Epithelial cell of prostate (primary cell): ENCODE results near the gene MIPOL1.
A peak's percentile ranks its signal among the peaks of the same experiment; 100 is the strongest.
"Not testable (repeated sequence)": the region's sequence is repeated elsewhere in the genome, so short reads cannot be mapped to it uniquely, and the experiment has no call there.

Experiments
- DNase-seq: peaks from one replicate; pipeline ENCODE4 v3.0.0-alpha.2; 2011; ENCODE audit warnings: low read depth, low spot score
- H3K27ac ChIP-seq: fragments of 450-650 bp; 2 replicates; pipeline ENCODE4 v1.5.1; 2017; ENCODE audit warnings: mild to moderate bottlenecking

The MIPOL1 gene, protein sequence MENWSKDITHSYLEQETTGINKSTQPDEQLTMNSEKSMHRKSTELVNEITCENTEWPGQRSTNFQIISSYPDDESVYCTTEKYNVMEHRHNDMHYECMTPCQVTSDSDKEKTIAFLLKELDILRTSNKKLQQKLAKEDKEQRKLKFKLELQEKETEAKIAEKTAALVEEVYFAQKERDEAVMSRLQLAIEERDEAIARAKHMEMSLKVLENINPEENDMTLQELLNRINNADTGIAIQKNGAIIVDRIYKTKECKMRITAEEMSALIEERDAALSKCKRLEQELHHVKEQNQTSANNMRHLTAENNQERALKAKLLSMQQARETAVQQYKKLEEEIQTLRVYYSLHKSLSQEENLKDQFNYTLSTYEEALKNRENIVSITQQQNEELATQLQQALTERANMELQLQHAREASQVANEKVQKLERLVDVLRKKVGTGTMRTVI

DNA sequence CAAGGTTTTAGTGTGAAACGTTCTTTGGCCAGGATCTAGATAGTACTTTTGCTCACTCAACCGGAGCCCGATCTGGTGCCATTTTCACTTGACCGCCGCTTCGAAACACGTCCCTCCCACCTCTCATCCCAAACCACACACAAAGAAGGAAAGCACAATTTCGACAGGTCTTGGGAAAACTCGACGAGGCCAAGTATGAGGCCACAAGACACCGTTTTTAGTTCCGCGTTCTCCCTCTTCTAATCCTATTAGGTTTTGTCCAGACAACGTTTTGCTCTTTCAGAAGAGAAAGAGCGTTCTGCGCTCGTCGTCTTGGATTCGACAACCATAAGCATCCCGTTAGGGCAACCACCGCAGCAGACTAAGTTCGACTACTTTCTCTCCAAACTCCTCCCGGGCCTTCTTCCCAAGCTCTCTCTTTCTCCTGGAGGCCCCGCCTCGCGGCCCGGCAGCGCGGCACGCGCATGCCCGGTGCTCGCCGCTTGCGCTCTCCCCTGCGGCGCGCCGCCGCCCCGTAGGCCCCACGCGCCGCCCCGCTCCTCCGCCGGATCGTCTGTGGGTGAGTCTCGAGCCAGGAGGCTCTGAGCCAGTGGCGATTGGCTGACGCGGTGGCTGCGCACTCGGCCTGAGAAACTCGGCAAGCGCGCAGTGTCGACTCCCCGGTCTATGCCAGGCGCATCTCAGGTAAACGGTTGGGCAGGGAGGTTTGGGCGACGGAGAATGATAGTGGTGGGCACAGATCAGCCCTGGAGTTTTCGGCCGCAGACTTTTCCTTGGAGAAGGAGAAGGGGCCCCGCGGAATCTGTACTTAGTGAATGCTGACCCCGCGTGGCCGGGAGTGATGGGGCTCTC, at the start of gene MIPOL1:
MIPOL1 (plus strand) TSS at position 517 of the 852 bp plus-strand sequence. CDS start 49,952 bp downstream, outside the sequence.
- peak; percentile 50 for DNase-seq
- peak within 1 kb of the TSS; percentile 88 for H3K27ac ChIP-seq

GRCh38 chr14:37150414-37150813, 47.3 kb upstream of the MIPOL1 start:
- no peak for DNase-seq
- H3K27ac ChIP-seq: no peak overlapping the region

GRCh38 chr14:37153005-37153404, 44.7 kb upstream of the MIPOL1 start:
- DNase-seq: no peak

GRCh38 chr14:37153483-37153882, 44.3 kb upstream of the MIPOL1 start:
- H3K27ac ChIP-seq: no peak overlapping the region
- no peak for DNase-seq

More at GRCh38 chr14:37153005-37153404, 44.7 kb upstream of the MIPOL1 start:
- H3K27ac ChIP-seq: no peak overlapping the region

DNA sequence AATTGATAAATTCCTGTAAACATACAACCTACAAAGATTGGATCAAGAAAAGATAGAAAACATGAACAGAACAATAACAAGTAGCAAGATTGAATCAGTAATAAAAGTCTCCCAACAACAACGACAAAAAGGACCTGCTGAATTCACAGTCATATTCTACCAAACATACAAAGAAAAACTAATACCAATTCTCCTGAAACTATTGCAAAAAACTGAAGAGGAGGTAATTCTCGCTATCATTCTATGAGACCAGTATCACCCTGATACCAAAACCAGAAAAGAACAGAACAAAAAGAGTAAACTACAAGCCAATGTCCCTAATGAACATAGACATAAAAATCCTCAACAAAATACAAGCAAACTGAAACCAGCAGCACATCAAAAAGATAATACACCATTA, 39.8 kb upstream of the MIPOL1 start:
- no peak overlapping the region for H3K27ac ChIP-seq
- DNase-seq: no peak

DNA sequence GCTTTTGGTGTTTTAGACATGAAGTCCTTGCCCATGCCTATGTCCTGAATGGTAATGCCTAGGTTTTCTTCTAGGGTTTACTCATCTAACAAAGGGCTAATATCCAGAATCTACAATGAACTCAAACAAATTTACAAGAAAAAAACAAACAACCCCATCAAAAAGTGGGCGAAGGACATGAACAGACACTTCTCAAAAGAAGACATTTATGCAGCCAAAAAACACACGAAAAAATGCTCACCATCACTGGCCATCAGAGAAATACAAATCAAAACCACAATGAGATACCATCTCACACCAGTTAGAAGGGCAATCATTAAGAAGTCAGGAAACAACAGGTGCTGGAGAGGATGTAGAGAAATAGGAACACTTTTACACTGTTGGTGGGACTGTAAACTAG, 35.4 kb upstream of the MIPOL1 start:
- not testable (repeated sequence) for H3K27ac ChIP-seq, DNase-seq

- DNase-seq: no peak
- no peak overlapping the region for H3K27ac ChIP-seq
Observed at GRCh38 chr14:37165794-37166193, 31.9 kb upstream of the MIPOL1 start.

DNA sequence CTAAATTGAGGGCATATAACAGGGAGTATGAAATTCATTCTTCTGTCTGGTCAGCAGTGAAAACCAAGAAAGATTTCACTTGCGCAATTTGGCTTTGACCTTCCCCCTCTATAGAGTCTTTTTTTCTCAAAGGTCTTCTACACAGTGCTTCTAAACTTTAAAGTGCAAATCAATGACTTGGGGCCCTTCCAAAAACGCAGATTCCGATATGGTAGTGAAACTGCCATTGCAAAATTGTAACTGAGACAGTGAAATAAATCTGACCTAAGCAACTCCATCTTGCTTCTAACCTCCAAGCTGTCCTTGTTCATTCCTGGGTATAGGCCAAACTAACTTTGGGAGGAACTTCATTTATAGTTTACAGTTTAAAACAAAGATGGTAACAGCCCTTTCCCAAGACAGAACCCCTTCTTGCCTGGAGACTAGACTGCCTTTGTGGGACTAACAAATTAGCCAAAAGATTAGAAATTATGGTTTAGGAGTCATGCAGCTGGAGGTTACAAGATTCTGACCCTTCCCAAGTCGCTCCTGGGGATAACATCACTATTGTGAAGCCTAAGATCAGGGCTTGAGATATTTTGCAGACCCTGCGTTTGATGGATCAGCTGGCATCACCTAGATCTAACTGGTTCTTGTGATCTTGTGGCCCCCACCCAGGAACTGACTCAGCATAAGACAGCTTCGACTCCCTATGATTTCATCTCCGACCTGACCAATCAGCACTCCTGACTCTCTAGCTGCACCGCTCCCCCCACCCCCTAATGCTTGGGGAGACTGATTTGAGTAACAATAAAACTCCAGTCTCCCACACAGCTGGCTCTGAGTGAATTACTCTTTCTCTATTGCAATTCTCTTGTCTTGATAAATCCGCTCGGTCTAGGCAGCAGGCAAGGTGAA, 30.3 kb upstream of the MIPOL1 start:
- H3K27ac ChIP-seq: no peak overlapping the region
- no peak for DNase-seq

- no peak overlapping the region for H3K27ac ChIP-seq
- no peak for DNase-seq
Observed at GRCh38 chr14:37168721-37169120, 29.0 kb upstream of the MIPOL1 start.

- H3K27ac ChIP-seq: no peak overlapping the region
- DNase-seq: no peak
Observed at GRCh38 chr14:37170237-37170636, 27.5 kb upstream of the MIPOL1 start.

DNA sequence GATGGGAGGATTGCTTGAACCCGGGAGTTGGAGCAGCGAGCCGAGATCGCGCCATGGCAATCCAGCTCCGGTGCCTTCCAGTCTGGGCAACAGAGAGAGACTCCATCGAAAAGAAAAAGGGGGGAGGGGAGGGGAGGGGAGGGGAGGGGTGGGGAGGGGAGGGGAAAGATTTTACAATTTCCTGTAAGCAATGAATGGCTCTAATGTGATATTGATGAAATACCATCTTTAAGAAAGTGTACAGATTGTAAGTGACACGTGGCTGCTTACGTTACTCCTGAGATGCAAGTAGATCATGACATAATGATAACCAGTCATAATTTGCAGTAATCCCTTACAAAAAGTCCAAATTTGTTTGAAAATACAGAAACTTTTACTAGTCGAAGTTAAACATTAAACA, 26.7 kb upstream of the MIPOL1 start:
- no peak overlapping the region for H3K27ac ChIP-seq
- no peak for DNase-seq

GRCh38 chr14:37171678-37172023, 26.1 kb upstream of the MIPOL1 start:
- peak overlapping the region; percentile 86 for H3K27ac ChIP-seq
- DNase-seq: no peak

DNA sequence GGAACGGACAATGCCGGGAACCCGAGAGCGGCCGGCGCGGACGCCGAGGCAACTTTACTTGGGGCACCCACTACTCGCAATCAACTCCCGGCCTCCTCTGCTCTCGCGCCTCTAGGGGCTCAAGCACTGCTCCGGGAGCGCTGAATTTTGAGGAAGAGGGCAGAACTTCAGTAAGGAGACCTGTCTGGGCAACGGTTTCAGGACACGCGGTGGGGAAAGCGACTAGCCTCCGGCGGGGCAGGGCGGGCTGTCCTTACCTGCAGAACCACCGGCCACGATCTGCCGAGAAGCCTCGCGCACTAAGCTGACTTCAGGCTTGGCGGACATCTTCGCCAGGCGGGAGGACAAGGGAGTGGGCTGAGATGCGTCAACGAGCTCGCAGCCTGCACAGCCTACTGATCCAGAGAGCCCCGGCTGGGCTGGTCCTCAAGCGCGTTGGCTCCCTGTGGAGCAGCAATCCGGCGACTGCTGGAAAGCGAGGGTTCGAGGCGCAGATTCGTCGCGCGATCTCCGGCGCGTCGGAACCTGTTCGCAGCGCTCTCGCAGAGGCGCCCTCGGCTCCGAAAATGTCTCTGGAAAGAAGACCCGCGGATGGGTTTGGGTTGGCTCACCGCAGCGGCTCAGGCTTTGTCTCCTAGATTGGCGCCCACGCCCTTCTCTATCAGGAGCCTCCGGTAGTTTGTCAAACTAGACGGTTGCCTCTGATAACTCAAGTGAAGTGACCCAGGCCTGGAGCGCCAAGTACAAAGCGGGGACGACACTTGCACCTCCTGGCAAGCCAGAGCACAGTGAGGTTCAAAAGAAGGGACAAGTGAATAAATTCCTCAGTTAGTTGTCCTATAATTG, 25.5 kb upstream of the MIPOL1 start, which contains the start of gene SLC25A21:
SLC25A21 (minus strand) TSS at position 583 of the 846 bp plus-strand sequence.
- peak; percentile 26 for DNase-seq
- peak within 1 kb of the TSS; percentile 86 for H3K27ac ChIP-seq

DNA sequence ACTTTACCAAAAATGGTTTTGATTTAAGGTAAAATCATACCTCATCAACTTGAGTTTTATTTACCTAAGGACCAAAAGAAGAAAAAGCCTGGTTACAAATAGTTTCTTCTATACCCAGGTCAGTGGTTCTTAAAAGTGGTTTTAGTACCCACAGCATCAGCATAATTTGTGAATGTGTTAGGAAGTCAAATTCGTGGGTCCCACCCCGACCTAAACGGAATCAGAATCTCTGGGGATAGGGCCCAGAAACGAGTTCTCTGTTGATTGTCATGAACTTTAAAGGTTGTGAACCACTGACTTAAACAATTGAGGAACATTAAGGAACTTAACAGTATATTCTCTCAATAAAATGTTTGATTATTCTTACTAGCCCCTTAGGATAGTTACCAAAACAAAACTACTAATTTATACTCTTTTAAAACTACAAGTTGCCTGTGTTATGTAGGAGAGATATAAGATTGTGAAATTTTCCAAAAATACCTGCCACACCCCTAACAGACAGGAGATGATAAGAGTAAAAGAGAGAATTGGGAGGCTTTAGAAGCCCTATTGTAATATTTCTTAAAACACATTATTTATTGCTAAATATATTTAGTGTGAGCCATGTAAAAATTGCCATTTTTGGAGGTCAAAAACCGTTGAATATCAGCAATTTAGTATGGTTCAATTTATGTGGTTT, 24.7 kb upstream of the MIPOL1 start:
- peak overlapping the region; percentile 86 for H3K27ac ChIP-seq
- no peak for DNase-seq

- no peak for DNase-seq
- H3K27ac ChIP-seq: no peak overlapping the region
Observed at GRCh38 chr14:37179896-37180502, 17.7 kb upstream of the MIPOL1 start.

GRCh38 chr14:37180886-37181285, 16.9 kb upstream of the MIPOL1 start:
- not testable (repeated sequence) for DNase-seq, H3K27ac ChIP-seq

- H3K27ac ChIP-seq: no peak overlapping the region
- DNase-seq: no peak
Observed at GRCh38 chr14:37181441-37181840, 16.3 kb upstream of the MIPOL1 start.

GRCh38 chr14:37184520-37184919, 13.2 kb upstream of the MIPOL1 start:
- DNase-seq, H3K27ac ChIP-seq: not testable (repeated sequence)
